ENCODE results near the gene ARHGEF19.
"Not testable (repeated sequence)": the region's sequence is repeated elsewhere in the genome, so short reads cannot be mapped to it uniquely, and the experiment has no call there.

The ARHGEF19 gene

GRCh38 chr1:16163608-16164212 is 48.7 kb downstream of the ARHGEF19 start:
- DNase-seq: not testable (repeated sequence)

GRCh38 chr1:16162163-16162822 is 50.2 kb downstream of the ARHGEF19 start:
- no peak for DNase-seq

- no peak for DNase-seq
Observed at GRCh38 chr1:16161717-16162116, 50.7 kb downstream of the ARHGEF19 start.

- no peak for DNase-seq
Observed at GRCh38 chr1:16158993-16159831, 53.2 kb downstream of the ARHGEF19 start.

GRCh38 chr1:16158025-16158424 is 54.4 kb downstream of the ARHGEF19 start:
- DNase-seq: no peak

- DNase-seq: no peak
Observed at GRCh38 chr1:16156848-16157495, 55.5 kb downstream of the ARHGEF19 start.

- no peak for DNase-seq
Observed at GRCh38 chr1:16155537-16156410, 56.7 kb downstream of the ARHGEF19 start, which contains the start of gene EPHA2. Gene EPHA2, minus strand, starts transcription at chr1:16156069. Its CDS starts 137 bp downstream, at chr1:16155932.

- no peak for DNase-seq
Observed at GRCh38 chr1:16153999-16154673, 58.3 kb downstream of the ARHGEF19 start.

GRCh38 chr1:16153096-16153998 is 59.1 kb downstream of the ARHGEF19 start:
- no peak for DNase-seq

- no peak for DNase-seq
Observed at GRCh38 chr1:16152481-16153087, 59.9 kb downstream of the ARHGEF19 start.

- no peak for DNase-seq
Observed at GRCh38 chr1:16151995-16152384, 60.5 kb downstream of the ARHGEF19 start.

GRCh38 chr1:16151196-16151994 is 61.1 kb downstream of the ARHGEF19 start:
- DNase-seq: no peak

GRCh38 chr1:16150508-16150907 is 61.9 kb downstream of the ARHGEF19 start:
- no peak for DNase-seq

- no peak for DNase-seq
Observed at GRCh38 chr1:16149702-16150488, 62.6 kb downstream of the ARHGEF19 start.

GRCh38 chr1:16149146-16149545 is 63.3 kb downstream of the ARHGEF19 start:
- no peak for DNase-seq

- DNase-seq: no peak
Observed at GRCh38 chr1:16148329-16149092, 63.9 kb downstream of the ARHGEF19 start.
